ENCODE measurements around the gene IQGAP3. TPM values are rescaled to one million over a fixed set of nuclear protein-coding genes. Genes with fewer than 3 reads are reported as not detected.

The IQGAP3 gene
- polyA plus RNA-seq, 3 donors: 0.03 to 0.24 TPM; not detected in 1

GRCh38 chr1:156593661-156593989 is 21.3 kb upstream of the IQGAP3 start:
- Histone ChIP-seq H3K9ac (ENCODE audit: insufficient read depth, low read length, poor library complexity, severe bottlenecking) (no peak overlapping the region), H3K27me3 (ENCODE audit: control insufficient read depth in 2 of 2, insufficient read depth in 2 of 2, low read length in 2 of 2) (no peaks in the 10 kb centered on the region), H3K27ac (ENCODE audit: low read depth in 1 of 2, low read length in 2 of 2) (no peak overlapping the region), H3K4me1 (ENCODE audit: control insufficient read depth in 1 of 2, insufficient read depth in 2 of 2, low read length in 2 of 2) (peaks cover 14 to 20% of the 10 kb centered on the region in 2 donors), H3K4me2 (replicated peaks; ENCODE audit: extremely low read depth, low read length, poor library complexity, severe bottlenecking) (no peak overlapping the region), H3K4me3 (replicated peaks in 1 of 3; ENCODE audit: low read depth in 2 of 3, low read length in 3 of 3) (no peak overlapping the region), H3K36me3 (replicated peaks in 1 of 2; ENCODE audit: control insufficient read depth in 1 of 2, insufficient read depth in 2 of 2, low read length in 2 of 2) (peaks cover 34 to 54% of the 10 kb centered on the region in 2 donors), H4K20me1 (ENCODE audit: insufficient read depth, low read length) (no peaks in the 10 kb centered on the region), H3K79me2 (ENCODE audit: insufficient read depth, low read length) (peaks cover 9% of the 10 kb centered on the region), H3K9me3 (replicated peaks in 1 of 2; ENCODE audit: control insufficient read depth in 1 of 2, insufficient read depth in 1 of 2, low read length in 2 of 2) (no peaks in the 10 kb centered on the region), H2AFZ (ENCODE audit: insufficient read depth, low read depth, low read length, poor library complexity, severe bottlenecking) (no peak overlapping the region)
- no peaks in the 10 kb centered on the region for H3K9me3 Mint-ChIP-seq
- WGBS (ENCODE audit: insufficient coverage): 100% methylated on average over 1 of the region's 8 CpGs
- H3K27ac Mint-ChIP-seq: no peak overlapping the region
- TF ChIP-seq CTCF (IDR thresholded peaks at IDR 0.05): no peak
- no peak for DNase-seq
- intact Hi-C loops (cut with micrococcal nuclease): no loop called here
- H3K27me3 Mint-ChIP-seq (ENCODE audit: low read depth in 3 of 3): peaks cover 0 to 2% (median 0%) of the 10 kb centered on the region in 3 donors
- H3K36me3 Mint-ChIP-seq: peaks cover 44 to 48% of the 10 kb centered on the region in 2 donors
- H3K4me1 Mint-ChIP-seq: peaks cover 17% of the 10 kb centered on the region
- H3K4me3 Mint-ChIP-seq: no peak overlapping the region

- 95% methylated on average over 2 of the region's 8 CpGs for WGBS (ENCODE audit: insufficient coverage)
- H3K4me3 ChIP-seq (replicated peaks in 1 of 3; ENCODE audit: low read depth in 2 of 3, low read length in 3 of 3): no peak overlapping the region
- H3K9ac ChIP-seq (ENCODE audit: insufficient read depth, low read length, poor library complexity, severe bottlenecking): no peak overlapping the region
- H3K36me3 ChIP-seq (replicated peaks in 1 of 2; ENCODE audit: control insufficient read depth in 1 of 2, insufficient read depth in 2 of 2, low read length in 2 of 2): peaks cover 33 to 49% of the 10 kb centered on the region in 2 donors
- H3K27me3 ChIP-seq (ENCODE audit: control insufficient read depth in 2 of 2, insufficient read depth in 2 of 2, low read length in 2 of 2): no peaks in the 10 kb centered on the region
- H3K4me1 ChIP-seq (ENCODE audit: control insufficient read depth in 1 of 2, insufficient read depth in 2 of 2, low read length in 2 of 2): peaks cover 14 to 20% of the 10 kb centered on the region in 2 donors
- Mint-ChIP-seq H3K4me1 (peaks cover 17% of the 10 kb centered on the region), H3K27me3 (ENCODE audit: low read depth in 3 of 3) (peaks cover 0 to 2% (median 0%) of the 10 kb centered on the region in 3 donors), H3K9me3 (no peaks in the 10 kb centered on the region), H3K27ac (no peak overlapping the region), H3K4me3 (no peak overlapping the region), H3K36me3 (peaks cover 39 to 43% of the 10 kb centered on the region in 2 donors)
- H3K27ac ChIP-seq (ENCODE audit: low read depth in 1 of 2, low read length in 2 of 2): no peak overlapping the region
- no peak overlapping the region for H3K4me2 ChIP-seq (replicated peaks; ENCODE audit: extremely low read depth, low read length, poor library complexity, severe bottlenecking)
- no peak for TF ChIP-seq CTCF (IDR thresholded peaks at IDR 0.05)
- H3K9me3 ChIP-seq (replicated peaks in 1 of 2; ENCODE audit: control insufficient read depth in 1 of 2, insufficient read depth in 1 of 2, low read length in 2 of 2): no peaks in the 10 kb centered on the region
- intact Hi-C loops (cut with micrococcal nuclease): no loop called here
- no peaks in the 10 kb centered on the region for H4K20me1 ChIP-seq (ENCODE audit: insufficient read depth, low read length)
- peaks cover 9% of the 10 kb centered on the region for H3K79me2 ChIP-seq (ENCODE audit: insufficient read depth, low read length)
- DNase-seq: no peak
- no peak overlapping the region for H2AFZ ChIP-seq (ENCODE audit: insufficient read depth, low read depth, low read length, poor library complexity, severe bottlenecking)
These were observed 20.7 kb upstream of the IQGAP3 start for GRCh38 chr1:156592910-156593660.
